ENCODE data around the gene AP1G2.

Gene AP1G2

GRCh38 chr14:23570806-23571483 lies 3.4 kb upstream of the AP1G2 start:
- DNase-seq, result no peak

- DNase-seq, result no peak
Observed at GRCh38 chr14:23569443-23570151, 2.0 kb upstream of the AP1G2 start.

- DNase-seq, result no peak
Observed at GRCh38 chr14:23568600-23569331, 1.2 kb upstream of the AP1G2 start.

- no peak for DNase-seq
Observed at GRCh38 chr14:23568021-23568599, 519 bp upstream of the AP1G2 start.

- DNase-seq, result no peak
Observed at GRCh38 chr14:23566778-23567185, 809 bp downstream of the AP1G2 start.

- DNase-seq, result no peak
Observed at GRCh38 chr14:23566112-23566777, 1.3 kb downstream of the AP1G2 start.

GRCh38 chr14:23565626-23566025 lies 2.0 kb downstream of the AP1G2 start:
- DNase-seq, result no peak

- DNase-seq, result no peak
Observed at GRCh38 chr14:23564876-23565275, 2.7 kb downstream of the AP1G2 start.

- no peak for DNase-seq
Observed at GRCh38 chr14:23564181-23564812, 3.3 kb downstream of the AP1G2 start.

GRCh38 chr14:23563473-23564180 lies 4.0 kb downstream of the AP1G2 start:
- no peak for DNase-seq

- DNase-seq, result peak; percentile 64
Observed at GRCh38 chr14:23562822-23563472, 4.6 kb downstream of the AP1G2 start.

- DNase-seq, result no peak
Observed at GRCh38 chr14:23561873-23562821, 5.4 kb downstream of the AP1G2 start.

GRCh38 chr14:23561259-23561658 lies 6.3 kb downstream of the AP1G2 start:
- no peak for DNase-seq

GRCh38 chr14:23559926-23560520 lies 7.6 kb downstream of the AP1G2 start:
- DNase-seq, result no peak

GRCh38 chr14:23559010-23559925 lies 8.3 kb downstream of the AP1G2 start:
- DNase-seq, result peak; percentile 75

- no peak for DNase-seq
Observed at GRCh38 chr14:23558346-23559009, 9.1 kb downstream of the AP1G2 start.

- DNase-seq, result no peak
Observed at GRCh38 chr14:23557946-23558345, 9.6 kb downstream of the AP1G2 start.

GRCh38 chr14:23557521-23557920 lies 10.1 kb downstream of the AP1G2 start:
- no peak for DNase-seq
